Measurements from ENCODE around the gene SBNO2.

The SBNO2 gene

DNA sequence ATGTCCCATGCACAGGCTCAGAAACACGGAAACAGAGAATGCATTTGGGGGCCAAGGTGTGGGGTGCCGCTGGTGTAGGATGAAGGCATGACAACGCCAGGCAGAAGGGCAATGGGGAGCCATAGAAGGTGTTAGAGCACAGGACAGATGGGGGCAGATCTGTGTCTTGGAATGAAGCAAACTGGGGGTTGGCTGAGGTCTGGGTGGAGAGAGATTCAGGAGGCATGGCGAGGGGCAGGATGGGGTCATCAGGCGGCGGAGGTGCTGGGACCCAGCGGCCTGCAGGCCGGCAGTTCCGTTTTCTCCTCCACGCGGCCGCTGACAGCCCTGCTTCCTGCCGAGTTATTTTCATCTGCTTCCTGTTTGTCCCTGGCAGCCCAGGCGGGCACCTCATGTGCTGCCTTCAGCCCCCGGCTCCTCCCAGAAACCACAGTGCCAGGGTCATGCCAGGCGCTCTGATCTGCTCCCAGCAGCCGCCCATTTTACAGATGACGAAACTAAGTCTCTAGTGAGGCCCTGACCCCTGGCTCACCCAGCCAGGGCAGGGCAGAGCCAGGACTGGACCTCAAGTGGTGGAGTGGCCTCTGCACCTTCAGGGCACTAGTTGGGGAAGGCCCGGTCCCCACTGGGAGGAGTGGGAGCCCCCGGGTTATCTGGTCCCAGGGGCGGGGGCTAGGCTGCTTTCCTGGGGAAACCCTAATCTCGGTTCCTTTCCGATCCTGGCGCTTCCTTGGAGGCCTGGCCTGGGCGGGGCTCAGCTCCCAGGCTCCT lies 104.9 kb downstream of the SBNO2 start:
- peak; percentile 74 for DNase-seq

DNA sequence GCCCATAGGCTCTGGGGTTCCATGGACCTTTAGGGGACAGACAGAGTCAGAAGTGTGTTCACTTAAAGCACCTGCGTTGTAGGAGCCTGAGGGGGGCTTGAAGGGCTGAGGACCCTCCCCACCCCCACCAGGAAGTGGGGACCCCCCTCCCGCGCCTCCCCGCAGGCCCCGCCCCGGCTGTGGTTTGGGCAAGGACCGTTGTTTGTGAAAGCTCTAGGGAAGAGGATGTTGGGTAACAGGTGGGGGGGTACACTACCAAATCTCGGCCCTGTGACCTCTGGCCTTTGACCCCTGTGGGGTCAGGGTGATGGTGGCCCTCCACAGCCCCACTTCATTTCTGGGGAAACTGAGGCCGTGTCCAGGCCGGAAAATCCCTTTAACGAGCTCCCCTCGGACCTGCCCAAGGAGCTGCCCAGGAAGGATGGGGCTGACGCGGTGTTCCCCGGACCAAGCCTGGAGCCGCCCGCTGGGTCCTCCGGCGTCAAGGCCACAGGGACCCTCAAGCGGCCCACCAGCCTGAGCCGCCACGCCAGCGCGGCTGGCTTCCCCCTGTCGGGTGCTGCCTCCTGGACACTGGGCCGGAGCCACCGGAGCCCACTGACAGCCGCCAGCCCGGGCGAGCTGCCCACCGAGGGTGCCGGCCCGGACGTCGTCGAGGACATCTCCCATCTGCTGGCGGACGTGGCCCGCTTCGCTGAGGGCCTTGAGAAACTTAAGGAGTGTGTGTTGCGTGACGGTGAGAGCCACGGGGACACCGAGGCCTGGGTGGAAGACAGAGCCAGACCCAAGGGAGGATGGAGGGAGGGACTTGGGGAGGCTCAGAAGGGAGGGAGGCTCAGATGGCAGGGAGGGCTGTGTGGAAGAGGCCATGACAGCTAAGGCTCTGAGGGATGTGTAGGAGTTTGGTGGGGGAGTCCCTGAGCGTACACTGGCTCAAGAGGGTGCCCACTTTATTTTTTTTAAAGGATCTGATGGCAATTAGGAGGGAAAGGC lies 105.8 kb downstream of the SBNO2 start:
- peak; percentile 80 for DNase-seq

DNA sequence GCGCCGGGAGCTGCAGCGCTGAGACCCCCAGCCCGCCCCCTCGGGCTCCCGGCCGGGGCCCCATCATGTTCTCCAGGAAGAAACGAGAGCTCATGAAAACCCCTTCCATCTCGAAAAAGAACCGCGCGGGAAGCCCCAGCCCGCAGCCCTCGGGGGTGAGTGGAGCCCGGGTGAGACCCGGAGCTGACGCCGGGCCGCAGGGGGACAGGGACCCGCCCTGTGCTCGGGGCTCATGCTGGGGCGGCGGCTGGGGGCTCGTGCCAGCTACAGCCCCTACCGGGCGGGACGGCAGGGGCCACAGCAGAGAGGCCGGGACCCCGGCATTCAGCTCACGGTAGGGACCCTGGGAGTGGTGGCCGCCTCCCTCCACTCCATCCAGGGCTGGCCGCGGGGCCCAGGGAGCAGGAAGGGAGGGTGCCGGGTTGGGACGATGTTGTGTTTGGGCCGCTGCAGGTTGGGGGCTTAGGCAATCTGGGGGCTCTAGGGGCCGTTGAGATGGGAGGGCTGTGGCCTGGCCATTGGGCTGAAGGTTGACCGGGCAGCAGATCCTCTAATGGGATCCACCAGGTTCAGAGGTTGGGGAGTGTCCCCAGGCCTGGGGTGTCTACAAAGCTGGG lies 106.6 kb downstream of the SBNO2 start:
- peak; percentile 63 for DNase-seq

DNA sequence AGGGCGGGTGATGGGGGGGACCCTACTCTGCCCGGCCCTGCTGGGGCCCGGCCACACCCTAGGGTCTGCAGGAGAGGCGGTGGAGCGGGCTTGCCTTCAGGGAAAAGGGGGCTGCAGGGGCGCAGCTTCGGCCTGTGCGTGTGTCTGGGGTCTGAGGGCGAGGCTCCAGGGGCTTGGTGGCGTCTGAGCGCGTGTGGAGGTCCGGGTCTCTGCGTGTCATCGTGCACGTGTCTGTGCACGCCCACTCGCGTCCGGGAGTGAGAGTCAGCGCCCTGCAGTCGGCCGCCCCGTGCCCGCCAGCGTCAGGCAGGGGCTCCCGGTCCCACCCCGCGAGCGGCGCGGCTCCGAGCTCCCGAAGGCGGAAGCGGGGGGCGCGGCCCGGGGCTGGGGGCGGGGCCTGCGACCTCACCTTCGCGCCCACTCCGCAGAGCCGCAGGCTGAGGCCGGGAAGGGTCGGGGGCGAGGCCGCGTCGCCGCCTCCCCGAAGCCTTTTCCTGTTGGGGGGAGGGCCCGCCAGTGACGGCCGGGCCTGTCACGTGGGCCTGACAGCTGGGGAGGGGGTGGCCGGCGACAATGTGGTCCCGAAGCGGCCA lies 107.2 kb downstream of the SBNO2 start, which contains the start of gene ARHGAP45:
TSS of gene ARHGAP45 (plus strand) at position 420 of the 593 bp plus-strand sequence. CDS start 239 bp downstream, outside the sequence.
- peak; percentile 80 for DNase-seq

DNA sequence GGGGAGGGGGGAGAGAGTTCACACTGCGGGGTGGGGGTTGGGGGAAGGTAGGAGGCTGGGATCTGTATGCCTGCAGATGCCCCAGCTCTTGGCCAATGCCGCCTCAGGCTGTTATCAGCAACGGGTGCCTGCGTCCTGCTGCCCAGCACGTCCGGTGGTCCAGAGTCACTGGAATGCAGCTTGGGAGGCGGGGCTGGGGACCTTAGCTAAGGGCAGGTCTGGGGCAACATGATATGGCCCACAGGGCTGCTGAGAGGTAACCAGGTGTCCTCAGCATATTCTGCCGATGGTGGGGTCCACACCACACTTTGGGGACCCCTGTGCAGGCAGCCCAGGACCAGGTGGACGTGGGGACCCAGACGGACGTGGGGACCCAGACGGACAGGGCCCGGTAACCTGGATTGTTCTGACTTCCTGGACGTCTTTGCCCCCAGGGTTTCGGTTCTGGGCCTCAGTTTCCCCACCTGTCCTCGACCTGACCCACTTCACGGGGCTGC lies 107.8 kb downstream of the SBNO2 start:
- no peak for DNase-seq

DNA sequence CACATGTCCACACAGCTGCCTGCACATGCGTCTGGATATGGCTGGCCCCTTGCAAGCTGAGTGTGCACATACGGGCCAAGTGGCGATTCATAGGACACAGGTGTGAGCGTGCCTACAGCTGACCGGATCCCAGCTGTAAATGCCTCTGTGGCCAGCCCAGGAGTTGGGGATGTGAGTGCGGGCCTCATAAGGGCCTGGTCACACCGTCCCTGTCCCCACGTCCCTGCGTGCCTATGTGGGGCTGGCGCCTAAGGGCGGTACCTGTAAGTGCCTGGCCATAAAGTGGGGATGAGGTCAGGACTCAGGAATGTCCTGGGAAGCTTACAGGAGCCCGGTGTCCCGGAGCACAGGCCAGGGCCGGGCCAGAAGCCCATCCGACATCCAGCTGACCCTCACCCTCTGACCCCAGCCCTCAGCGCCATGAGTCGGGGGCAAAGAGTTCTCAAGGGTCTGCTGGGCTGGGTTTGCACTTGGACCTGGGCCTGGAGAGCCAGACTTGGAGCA lies 108.4 kb downstream of the SBNO2 start:
- DNase-seq = no peak

DNA sequence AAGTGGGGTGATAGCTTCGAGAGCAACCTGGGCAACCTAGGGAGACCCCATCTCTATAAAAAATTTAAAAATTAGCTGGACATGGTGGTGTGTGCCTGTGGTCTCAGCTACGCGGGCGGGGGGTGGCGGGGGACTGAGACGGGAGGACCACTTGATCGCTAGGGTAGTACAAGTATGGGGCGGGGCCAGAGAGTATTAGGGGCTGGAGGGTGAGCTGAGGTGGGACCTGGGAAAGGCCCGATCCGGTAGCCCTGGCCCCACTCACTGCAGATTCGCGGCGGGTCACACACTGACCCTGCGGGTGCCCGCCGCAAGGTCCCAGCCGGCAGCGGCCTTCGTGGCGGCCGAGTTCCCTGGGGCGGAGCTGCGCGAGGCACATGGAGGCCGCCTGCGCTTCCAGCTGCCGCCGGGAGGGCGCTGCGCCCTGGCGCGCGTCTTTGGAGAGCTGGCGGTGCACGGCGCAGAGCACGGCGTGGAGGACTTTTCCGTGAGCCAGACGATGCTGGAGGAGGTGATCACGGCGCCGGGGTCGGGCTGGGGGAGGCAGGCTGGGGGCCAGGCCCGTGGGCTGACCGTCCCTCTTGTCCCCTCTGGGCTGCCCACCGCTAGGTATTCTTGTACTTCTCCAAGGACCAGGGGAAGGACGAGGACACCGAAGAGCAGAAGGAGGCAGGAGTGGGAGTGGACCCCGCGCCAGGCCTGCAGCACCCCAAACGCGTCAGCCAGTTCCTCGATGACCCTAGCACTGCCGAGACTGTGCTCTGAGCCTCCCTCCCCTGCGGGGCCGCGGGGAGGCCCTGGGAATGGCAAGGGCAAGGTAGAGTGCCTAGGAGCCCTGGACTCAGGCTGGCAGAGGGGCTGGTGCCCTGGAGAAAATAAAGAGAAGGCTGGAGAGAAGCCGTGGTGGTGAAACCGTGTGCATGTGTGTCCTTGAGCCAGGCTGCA lies 109.1 kb downstream of the SBNO2 start:
- no peak for DNase-seq

DNA sequence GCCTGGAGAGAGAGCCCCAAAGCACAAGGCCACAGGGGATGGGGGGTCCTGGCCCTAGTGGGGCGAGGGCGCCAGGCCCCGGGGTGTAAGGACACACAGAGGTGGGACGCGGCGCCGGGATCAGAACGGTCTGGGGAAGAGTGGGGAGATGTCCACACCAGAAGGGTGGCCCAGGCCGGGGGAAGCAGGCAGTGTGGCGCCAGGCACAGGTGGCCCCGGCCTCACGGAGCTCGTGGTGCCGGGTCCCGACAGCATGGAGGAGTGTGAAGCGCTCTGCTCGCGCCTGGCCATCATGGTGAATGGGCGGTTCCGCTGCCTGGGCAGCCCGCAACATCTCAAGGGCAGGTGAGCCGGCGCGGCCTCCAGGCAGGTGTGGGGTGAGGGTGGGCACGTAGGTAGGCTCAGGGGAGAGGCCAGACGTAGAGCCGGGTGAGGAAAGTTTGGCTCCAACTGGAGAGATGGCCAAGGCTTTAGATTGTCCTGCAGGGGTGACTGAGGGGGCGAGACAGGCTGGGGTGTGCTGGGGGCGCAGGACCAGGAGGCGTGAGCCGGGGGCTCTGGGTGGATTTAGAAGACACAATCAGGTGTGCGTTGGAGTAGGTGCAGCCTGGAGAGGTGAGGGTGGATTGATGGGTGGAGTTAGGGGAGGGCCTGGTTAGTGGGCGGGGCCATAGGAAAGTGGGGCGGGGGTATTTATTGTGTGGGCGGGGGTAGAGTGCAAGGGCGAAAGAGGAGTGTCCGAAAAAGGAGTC lies 110.0 kb downstream of the SBNO2 start:
- DNase-seq = no peak

DNA sequence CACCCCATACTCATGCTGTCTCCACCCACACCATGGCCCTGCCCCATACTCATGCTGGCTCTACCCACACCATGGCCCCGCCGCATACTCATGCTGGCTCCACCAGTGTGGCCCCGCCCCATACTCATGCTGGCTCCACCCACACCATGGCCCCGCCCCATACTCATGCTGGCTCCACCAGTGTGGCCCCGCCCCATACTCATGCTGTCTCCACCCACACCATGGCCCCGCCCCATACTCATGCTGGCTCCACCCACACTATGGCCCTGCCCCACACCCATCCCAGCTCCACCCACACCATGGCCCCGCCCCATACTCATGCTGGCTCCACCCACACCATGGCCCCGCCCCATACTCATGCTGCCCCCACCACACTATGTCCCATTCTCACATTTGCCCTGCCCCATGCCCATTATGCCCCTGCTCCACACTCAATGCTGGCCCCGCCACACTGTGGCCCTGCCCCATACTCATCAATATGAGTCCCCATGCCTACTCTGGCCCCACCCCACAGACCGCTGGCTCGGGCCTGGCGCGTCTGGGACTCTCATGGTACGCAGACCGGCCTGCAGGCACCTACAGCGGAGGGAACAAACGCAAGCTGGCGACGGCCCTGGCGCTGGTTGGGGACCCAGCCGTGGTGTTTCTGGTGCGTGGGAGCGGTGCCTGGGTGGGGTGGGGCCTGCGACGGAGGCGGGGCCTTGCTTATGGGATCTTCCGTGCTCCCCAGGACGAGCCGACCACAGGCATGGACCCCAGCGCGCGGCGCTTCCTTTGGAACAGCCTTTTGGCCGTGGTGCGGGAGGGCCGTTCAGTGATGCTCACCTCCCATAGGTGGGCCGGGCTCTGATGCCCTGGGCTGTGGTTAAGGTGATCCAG lies 110.8 kb downstream of the SBNO2 start:
- peak; percentile 72 for DNase-seq

DNA sequence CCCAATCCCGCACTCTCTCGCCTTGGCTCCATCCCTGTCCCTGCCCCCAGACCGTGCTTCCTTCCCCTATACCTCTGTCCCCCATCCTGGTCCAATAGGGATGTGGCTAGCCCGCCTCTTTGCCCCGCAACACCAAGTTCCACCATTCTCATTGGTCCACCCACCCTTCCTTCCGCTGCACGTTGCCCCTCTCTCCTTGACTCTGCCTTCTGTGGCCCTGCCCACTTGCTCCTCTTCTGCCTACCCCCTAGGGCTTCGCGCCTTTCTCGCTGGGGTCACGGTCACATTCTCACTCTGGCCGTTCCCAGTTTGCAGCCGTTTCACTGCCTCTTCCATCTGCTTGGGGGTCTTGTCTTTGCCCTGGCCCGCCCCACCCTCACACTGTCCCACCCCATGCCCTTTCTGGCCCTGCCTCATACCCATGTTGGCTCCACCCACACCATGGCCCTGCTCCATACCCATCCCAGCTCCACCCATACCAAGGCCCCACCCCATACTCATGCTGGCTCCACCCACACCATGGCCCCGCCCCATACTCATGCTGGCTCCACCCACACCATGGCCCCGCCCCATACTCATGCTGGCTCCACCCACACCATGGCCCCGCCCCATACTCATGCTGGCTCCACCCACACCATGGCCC lies 111.6 kb downstream of the SBNO2 start:
- no peak for DNase-seq

DNA sequence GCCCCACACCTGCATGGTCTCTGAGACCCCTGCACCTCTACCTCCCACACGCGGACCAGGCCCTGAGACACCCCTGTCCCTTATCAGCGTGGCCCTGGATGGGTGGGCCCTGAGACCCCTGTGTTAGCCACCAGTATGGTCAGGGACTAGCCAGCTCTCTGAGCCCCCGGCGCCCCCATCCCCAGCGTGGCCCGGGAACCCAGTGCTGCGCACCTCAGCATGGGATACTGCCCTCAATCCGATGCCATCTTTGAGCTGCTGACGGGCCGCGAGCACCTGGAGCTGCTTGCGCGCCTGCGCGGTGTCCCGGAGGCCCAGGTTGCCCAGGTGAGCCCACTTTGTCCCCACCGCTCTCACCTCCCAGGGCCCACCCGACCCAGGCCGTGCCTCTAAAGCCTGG lies 112.1 kb downstream of the SBNO2 start:
- no peak for DNase-seq

DNA sequence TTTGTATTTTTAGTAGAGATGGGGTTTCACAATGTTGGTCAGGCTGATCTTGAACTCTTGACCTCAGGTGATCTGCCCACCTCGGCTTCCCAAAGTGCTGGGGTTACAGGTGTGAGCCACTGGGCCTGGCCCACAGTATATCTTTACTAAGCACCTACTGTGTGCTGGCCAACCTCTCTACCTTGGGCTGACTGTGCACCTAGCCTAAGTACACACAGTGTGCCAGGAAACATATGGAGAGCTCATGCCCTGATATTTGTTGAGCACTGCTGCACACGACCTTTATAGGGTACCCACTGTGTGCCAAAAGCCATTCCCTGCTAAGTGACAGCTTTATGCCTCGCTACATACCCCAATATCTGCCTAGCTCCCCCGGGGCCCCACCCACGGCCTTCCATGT lies 113.4 kb downstream of the SBNO2 start:
- no peak for DNase-seq

DNA sequence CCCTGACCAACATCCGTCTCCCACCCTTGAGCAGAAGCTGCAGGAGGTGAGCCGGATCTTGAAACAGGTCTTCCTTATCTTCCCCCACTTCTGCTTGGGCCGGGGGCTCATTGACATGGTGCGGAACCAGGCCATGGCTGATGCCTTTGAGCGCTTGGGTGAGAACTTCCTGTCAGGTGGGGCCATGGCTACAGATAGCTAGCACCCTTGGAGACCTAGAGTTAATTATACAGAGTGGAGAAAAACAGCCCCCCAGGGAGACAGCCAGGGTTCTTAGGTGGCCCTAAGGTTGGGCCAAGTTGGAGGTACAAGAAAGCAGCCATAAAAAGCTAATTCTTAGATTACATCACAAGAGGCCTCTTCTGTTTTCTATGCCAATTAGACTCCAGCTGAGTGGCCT lies 116.0 kb downstream of the SBNO2 start:
- DNase-seq = no peak
